ENCODE results near the gene FTO.
A peak's percentile ranks its signal among the peaks of the same experiment; 100 is the strongest.

FTO gene

DNA sequence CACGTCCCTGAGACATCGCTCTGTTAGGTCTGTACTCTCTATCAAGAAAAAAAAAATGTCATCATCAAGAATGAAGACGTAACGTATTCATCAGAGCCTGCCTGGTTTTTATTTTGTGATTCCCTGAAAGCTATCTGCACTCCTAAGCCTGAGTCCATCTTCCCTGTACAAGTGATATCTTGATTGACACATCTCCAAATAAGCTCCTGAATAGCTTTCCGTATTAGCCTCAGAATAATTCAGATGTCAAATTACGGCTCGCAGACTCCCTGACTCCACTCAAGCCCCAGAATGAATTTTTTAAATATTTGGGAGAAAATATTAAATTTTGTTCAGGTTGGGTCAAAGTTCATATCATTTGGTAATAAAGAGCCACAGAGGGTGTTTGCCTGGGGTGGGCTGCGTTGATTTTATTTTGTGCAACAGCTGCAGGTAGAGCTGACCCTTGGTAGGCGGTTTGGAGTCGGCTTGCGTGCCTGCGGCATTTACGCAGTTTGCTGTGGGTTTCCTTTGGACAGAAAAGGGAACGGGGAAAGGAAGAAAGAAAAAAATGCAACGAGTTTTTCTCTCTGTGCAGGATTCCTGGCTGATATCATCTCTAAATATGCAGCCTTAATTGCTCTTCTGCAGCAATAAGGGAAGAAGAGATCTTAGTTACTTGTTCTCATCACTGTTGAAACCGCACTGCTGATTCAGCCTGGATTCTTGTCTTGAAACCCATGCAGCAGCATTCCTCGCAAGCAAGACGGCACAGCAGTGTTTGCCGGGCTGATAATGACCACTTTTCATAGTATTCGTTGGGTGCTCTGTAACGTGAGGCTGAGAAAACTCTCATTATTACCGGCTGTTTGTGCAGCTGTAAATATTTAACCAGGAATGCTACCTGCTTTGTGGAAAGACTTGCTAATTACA lies 467.9 kb downstream of the FTO start:
- H3K9ac ChIP-seq (ENCODE audit: insufficient read length), result no peak overlapping the region
- H3K36me3 ChIP-seq (ENCODE audit: insufficient read depth, low read length), result no peaks in the 10 kb centered on the region
- H3K4me3 ChIP-seq, result peak overlapping the region; percentile 61
- H3K27ac ChIP-seq, result no peak overlapping the region
- TF ChIP-seq POLR2AphosphoS5 (IDR thresholded peaks at IDR 0.05; ENCODE audit: borderline replicate concordance, low read depth, low read length), result no peak
- TF ChIP-seq EZH2 (IDR thresholded peaks at IDR 0.05), result no peak
- TF ChIP-seq FOXP2 (optimal IDR thresholded peaks at IDR 0.05; ENCODE audit: control extremely low read depth, extremely low read length, insufficient read depth), result no peak
- no peaks in the 10 kb centered on the region for H3K9me3 ChIP-seq (ENCODE audit: low read depth, low read length)
- peak; percentile 37 for DNase-seq (ENCODE audit: low read depth, low spot score)

DNA sequence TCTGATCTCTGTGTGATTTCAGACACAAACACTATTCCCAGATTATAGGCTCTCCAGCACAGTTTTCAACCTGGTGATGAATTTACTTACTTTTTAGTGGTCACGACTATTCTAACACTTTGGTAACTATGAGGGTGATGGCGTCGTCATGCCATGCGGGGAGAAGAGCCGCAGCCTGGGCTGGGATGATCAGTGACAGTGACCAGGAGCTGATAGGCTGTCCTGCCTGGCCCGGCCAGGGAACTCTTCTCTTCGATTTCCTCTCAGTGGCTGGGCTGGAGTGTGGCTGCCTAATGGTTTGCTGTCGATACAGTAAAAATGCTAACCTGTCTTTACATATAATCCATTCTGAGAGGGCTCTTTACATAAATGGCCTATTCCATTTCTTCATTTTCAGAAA lies 469.5 kb downstream of the FTO start:
- H3K9me3 ChIP-seq (ENCODE audit: low read depth, low read length), result no peaks in the 10 kb centered on the region
- TF ChIP-seq FOXP2 (optimal IDR thresholded peaks at IDR 0.05; ENCODE audit: control extremely low read depth, extremely low read length, insufficient read depth) (no peak), EZH2 (IDR thresholded peaks at IDR 0.05) (no peak), POLR2AphosphoS5 (IDR thresholded peaks at IDR 0.05; ENCODE audit: borderline replicate concordance, low read depth, low read length) (no peak)
- H3K4me3 ChIP-seq, result no peak overlapping the region
- no peak for DNase-seq (ENCODE audit: low read depth, low spot score)
- no peaks in the 10 kb centered on the region for H3K36me3 ChIP-seq (ENCODE audit: insufficient read depth, low read length)
- H3K9ac ChIP-seq (ENCODE audit: insufficient read length), result no peak overlapping the region
- H3K27ac ChIP-seq, result no peak overlapping the region

DNA sequence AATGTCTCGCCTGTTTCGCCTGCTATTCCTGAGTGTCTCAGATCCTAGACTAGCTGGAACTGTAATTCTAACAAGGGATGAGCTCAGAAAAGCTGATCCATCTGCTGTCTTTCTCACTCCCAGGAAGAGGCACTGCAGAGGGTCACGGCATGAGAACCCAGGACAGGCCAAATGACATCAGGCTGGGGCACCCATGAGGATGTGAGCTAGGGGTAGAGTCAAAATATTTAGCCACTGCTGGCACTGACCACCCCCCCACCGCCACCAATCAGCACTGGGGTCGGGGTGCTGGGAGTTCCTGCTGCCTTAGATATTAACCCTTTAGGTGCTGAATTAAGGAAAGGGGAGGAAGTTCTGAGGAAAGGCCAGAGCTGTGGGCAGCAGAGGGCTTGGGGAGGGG lies 470.2 kb downstream of the FTO start:
- DNase-seq (ENCODE audit: low read depth, low spot score), result no peak

DNA sequence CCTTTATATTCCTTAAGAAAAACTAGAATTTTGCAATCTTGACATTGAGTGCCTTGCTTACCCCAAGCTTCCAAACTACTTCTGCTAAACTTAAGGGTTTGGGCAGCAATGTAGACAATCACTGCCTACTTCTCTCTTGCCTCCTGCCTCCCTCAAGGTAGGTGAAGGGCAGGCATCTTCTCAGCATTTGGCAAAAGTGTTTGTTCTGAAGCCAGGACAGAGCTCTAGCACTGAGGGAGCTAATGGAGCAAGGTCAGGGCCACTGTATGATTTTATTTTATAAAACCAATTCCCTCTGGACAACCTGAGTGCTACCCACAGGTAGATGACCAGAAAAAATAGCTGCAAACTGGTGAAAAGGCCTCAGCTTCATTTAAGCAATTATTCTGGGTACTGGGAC lies 470.8 kb downstream of the FTO start:
- TF ChIP-seq POLR2AphosphoS5 (IDR thresholded peaks at IDR 0.05; ENCODE audit: borderline replicate concordance, low read depth, low read length) (no peak), EZH2 (IDR thresholded peaks at IDR 0.05) (no peak), FOXP2 (optimal IDR thresholded peaks at IDR 0.05; ENCODE audit: control extremely low read depth, extremely low read length, insufficient read depth) (no peak)
- no peak overlapping the region for H3K4me3 ChIP-seq
- DNase-seq (ENCODE audit: low read depth, low spot score), result no peak
- H3K9me3 ChIP-seq (ENCODE audit: low read depth, low read length), result no peaks in the 10 kb centered on the region
- no peaks in the 10 kb centered on the region for H3K36me3 ChIP-seq (ENCODE audit: insufficient read depth, low read length)
- H3K27ac ChIP-seq, result no peak overlapping the region
- H3K9ac ChIP-seq (ENCODE audit: insufficient read length), result no peak overlapping the region

More for the DNA sequence above, 470.2 kb downstream of the FTO start:
- Histone ChIP-seq H3K9me3 (ENCODE audit: low read depth, low read length) (no peaks in the 10 kb centered on the region), H3K4me3 (no peak overlapping the region), H3K9ac (ENCODE audit: insufficient read length) (no peak overlapping the region), H3K27ac (no peak overlapping the region), H3K36me3 (ENCODE audit: insufficient read depth, low read length) (no peaks in the 10 kb centered on the region)
- no peak for TF ChIP-seq FOXP2 (optimal IDR thresholded peaks at IDR 0.05; ENCODE audit: control extremely low read depth, extremely low read length, insufficient read depth)
- TF ChIP-seq EZH2 (IDR thresholded peaks at IDR 0.05), result no peak
- no peak for TF ChIP-seq POLR2AphosphoS5 (IDR thresholded peaks at IDR 0.05; ENCODE audit: borderline replicate concordance, low read depth, low read length)

DNA sequence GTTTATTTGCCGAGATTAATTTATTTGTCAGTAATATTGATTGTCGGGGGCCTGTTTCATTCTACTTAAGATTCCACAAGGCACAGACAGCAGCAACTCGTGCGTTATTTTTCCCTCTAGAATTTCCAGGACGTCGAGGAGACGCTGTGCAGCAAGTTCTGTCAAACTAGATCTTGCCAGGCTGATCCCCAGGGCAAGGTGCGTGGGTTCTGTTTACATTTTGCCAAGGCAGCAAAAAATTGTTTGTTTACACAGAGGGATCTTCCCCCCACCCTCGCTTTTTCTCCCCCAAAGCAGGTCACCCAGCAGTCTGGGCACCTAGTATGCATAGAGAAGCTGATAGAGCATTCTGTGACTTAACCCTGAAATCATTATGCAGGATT lies 471.2 kb downstream of the FTO start:
- DNase-seq (ENCODE audit: low read depth, low spot score), result no peak
- H3K36me3 ChIP-seq (ENCODE audit: insufficient read depth, low read length), result no peaks in the 10 kb centered on the region
- H3K9me3 ChIP-seq (ENCODE audit: low read depth, low read length), result no peaks in the 10 kb centered on the region
- TF ChIP-seq POLR2AphosphoS5 (IDR thresholded peaks at IDR 0.05; ENCODE audit: borderline replicate concordance, low read depth, low read length), result no peak
- no peak for TF ChIP-seq EZH2 (IDR thresholded peaks at IDR 0.05)
- no peak for TF ChIP-seq FOXP2 (optimal IDR thresholded peaks at IDR 0.05; ENCODE audit: control extremely low read depth, extremely low read length, insufficient read depth)
- no peak overlapping the region for H3K9ac ChIP-seq (ENCODE audit: insufficient read length)
- H3K27ac ChIP-seq, result no peak overlapping the region
- H3K4me3 ChIP-seq, result no peak overlapping the region

GRCh38 chr16:54175552-54176375 lies 471.8 kb downstream of the FTO start:
- Histone ChIP-seq H3K36me3 (ENCODE audit: insufficient read depth, low read length) (no peaks in the 10 kb centered on the region), H3K27ac (no peak overlapping the region), H3K9me3 (ENCODE audit: low read depth, low read length) (no peaks in the 10 kb centered on the region), H3K9ac (ENCODE audit: insufficient read length) (no peak overlapping the region), H3K4me3 (no peak overlapping the region)
- TF ChIP-seq FOXP2 (optimal IDR thresholded peaks at IDR 0.05; ENCODE audit: control extremely low read depth, extremely low read length, insufficient read depth), result no peak
- TF ChIP-seq POLR2AphosphoS5 (IDR thresholded peaks at IDR 0.05; ENCODE audit: borderline replicate concordance, low read depth, low read length), result no peak
- TF ChIP-seq EZH2 (IDR thresholded peaks at IDR 0.05), result no peak
- no peak for DNase-seq (ENCODE audit: low read depth, low spot score)

DNA sequence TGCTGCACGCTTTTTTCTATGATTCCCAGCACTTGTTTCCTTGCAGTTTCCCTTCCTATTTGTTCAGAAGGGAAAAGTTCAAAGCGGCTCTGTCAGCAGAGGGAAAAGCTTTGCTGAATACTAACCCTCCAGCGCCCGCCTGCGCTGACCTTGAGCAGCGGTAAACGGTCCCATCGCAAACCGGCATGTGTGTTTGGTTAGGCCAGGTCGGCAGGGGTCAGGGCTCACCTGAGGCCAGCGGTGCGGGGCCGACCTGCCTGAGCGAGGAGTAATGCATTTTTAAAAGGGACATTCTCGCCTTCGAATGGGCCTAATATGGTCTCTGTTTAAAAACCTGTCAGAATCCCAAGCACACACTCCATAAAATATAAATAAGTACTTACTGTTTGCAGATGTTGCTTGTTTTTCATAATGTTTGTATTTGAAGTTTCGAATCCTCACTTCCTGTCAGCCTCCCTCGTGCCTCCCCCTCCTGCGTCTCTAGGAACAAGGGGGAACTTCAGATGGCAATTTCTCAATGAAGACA lies 472.5 kb downstream of the FTO start:
- Histone ChIP-seq H3K4me3 (no peak overlapping the region), H3K36me3 (ENCODE audit: insufficient read depth, low read length) (no peaks in the 10 kb centered on the region), H3K27ac (no peak overlapping the region), H3K9ac (ENCODE audit: insufficient read length) (no peak overlapping the region), H3K9me3 (ENCODE audit: low read depth, low read length) (no peaks in the 10 kb centered on the region)
- TF ChIP-seq FOXP2 (optimal IDR thresholded peaks at IDR 0.05; ENCODE audit: control extremely low read depth, extremely low read length, insufficient read depth), result no peak
- TF ChIP-seq EZH2 (IDR thresholded peaks at IDR 0.05), result no peak
- no peak for TF ChIP-seq POLR2AphosphoS5 (IDR thresholded peaks at IDR 0.05; ENCODE audit: borderline replicate concordance, low read depth, low read length)
- DNase-seq (ENCODE audit: low read depth, low spot score), result no peak

All from SK-N-MC (cell line).